H1 (cell line): ENCODE results near the gene ACADM.

Source experiments
- ATF3 ChIP-seq: IDR thresholded peaks from 2 replicates; pipeline ENCODE4 v1.6.1; 2011; ENCODE audit warnings: low read depth, mild to moderate bottlenecking, low read length; ENCODE audit not compliant: insufficient read depth
- CTCF ChIP-seq, 3 experiments: IDR thresholded peaks; 1 replicate in 2 of 3; 2 replicates in 1 of 3; pipeline versions ENCODE4 v1.5.1 to v1.6.1; 2011; ENCODE audit warnings: low read length in 3 of 3, mild to moderate bottlenecking in 3 of 3, inconsistent platforms in 2 of 3, low read depth in 1 of 3, moderate library complexity in 1 of 3; ENCODE audit not compliant: insufficient read depth in 1 of 3; ENCODE audit errors: control extremely low read depth in 1 of 3
- EZH2 ChIP-seq: fragments of 200-600 bp; sonication (generic); IDR thresholded peaks from 2 replicates; pipeline ENCODE4 v1.7.1; 2012; ENCODE audit warnings: low read depth, mild to moderate bottlenecking, moderate library complexity, low read length, inconsistent platforms; ENCODE audit not compliant: severe bottlenecking
- FOSL1 ChIP-seq: IDR thresholded peaks from 2 replicates; pipeline ENCODE4 v1.6.1; 2011; ENCODE audit warnings: mild to moderate bottlenecking, low read depth, low read length, moderate library complexity; ENCODE audit not compliant: insufficient read depth
- MAX ChIP-seq: IDR thresholded peaks from 2 replicates; pipeline ENCODE4 v1.6.1; 2012; ENCODE audit warnings: inconsistent platforms
- POLR2A ChIP-seq, 2 experiments: IDR thresholded peaks; 1 replicate in 1 of 2; 2 replicates in 1 of 2; pipeline ENCODE4 v1.6.1; 2011; ENCODE audit warnings: low read depth in 2 of 2, low read length in 2 of 2, mild to moderate bottlenecking in 2 of 2; ENCODE audit errors: control extremely low read depth in 1 of 2
- POLR2AphosphoS5 ChIP-seq: IDR thresholded peaks from 2 replicates; pipeline ENCODE4 v1.6.1; 2011; ENCODE audit warnings: low read depth, low read length
- SP2 ChIP-seq: IDR thresholded peaks from 2 replicates; pipeline ENCODE4 v1.6.1; 2012; ENCODE audit warnings: mild to moderate bottlenecking, low read length, inconsistent platforms
- TAF1 ChIP-seq: IDR thresholded peaks from 2 replicates; pipeline ENCODE4 v1.6.1; 2011; ENCODE audit warnings: mild to moderate bottlenecking, low read depth, low read length

- TF ChIP-seq TAF1 (no peak), ATF3 (no peak), SP2 (no peak), CTCF (IDR thresholded peaks at IDR 0.05; ENCODE audit: control extremely low read depth in 1 of 3, insufficient read depth in 1 of 3, low read depth in 1 of 3, low read length in 3 of 3) (no peak), MAX (no peak), POLR2A (IDR thresholded peaks at IDR 0.05; ENCODE audit: control extremely low read depth in 1 of 2, low read depth in 2 of 2, low read length in 2 of 2) (no peak), EZH2 (no peak), FOSL1 (no peak), POLR2AphosphoS5 (no peak)
These were observed 13.7 kb upstream of the ACADM start for GRCh38 chr1:75710832-75711231.
